Fibroblast of lung (primary cell): ENCODE data around the gene MAP7.

Source experiments
- EZH2 ChIP-seq: IDR thresholded peaks from 2 replicates; pipeline ENCODE4 v1.5.1; 2012; ENCODE audit warnings: low read length, control low read depth, mild to moderate bottlenecking; ENCODE audit errors: missing control alignments
- TF ChIP-seq, protein P1 (sequence below), 2 donors: IDR thresholded peaks in 1 of 2; conservative IDR thresholded peaks in 1 of 2; 1 replicate in 1 of 2; 2 replicates in 1 of 2; pipeline ENCODE4 v1.5.1; 2011 to 2012; ENCODE audit warnings: low read length in 2 of 2, control low read depth in 1 of 2, inconsistent platforms in 1 of 2, low read depth in 1 of 2, mild to moderate bottlenecking in 1 of 2

DNA sequence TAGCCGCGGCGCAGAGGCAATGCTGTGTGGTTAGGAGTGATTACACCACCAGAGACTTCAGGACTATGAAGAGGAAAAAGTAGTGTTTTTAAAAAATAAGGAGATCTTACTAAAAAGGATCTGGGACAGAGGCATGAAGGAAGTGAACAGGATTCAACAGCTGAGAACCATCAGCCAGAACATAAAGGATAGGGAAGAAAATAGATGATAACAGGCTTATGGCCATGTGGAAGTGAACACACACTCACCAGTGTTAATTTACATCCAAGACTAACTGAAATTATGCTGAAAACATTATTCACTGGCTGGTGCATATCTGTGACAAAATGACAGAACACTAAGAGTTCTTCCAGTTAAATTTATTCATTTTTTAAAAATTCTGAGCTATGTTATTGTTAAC lies 213.1 kb downstream of the MAP7 start:
- TF ChIP-seq, protein P1, sequence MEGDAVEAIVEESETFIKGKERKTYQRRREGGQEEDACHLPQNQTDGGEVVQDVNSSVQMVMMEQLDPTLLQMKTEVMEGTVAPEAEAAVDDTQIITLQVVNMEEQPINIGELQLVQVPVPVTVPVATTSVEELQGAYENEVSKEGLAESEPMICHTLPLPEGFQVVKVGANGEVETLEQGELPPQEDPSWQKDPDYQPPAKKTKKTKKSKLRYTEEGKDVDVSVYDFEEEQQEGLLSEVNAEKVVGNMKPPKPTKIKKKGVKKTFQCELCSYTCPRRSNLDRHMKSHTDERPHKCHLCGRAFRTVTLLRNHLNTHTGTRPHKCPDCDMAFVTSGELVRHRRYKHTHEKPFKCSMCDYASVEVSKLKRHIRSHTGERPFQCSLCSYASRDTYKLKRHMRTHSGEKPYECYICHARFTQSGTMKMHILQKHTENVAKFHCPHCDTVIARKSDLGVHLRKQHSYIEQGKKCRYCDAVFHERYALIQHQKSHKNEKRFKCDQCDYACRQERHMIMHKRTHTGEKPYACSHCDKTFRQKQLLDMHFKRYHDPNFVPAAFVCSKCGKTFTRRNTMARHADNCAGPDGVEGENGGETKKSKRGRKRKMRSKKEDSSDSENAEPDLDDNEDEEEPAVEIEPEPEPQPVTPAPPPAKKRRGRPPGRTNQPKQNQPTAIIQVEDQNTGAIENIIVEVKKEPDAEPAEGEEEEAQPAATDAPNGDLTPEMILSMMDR (conservative IDR thresholded peaks at IDR 0.05 in 1 of 2, IDR thresholded peaks at IDR 0.05 in 1 of 2; ENCODE audit: low read depth in 1 of 2, low read length in 2 of 2): no peak
- no peak for TF ChIP-seq EZH2
